Activated CD4-positive, alpha-beta T cell treated with anti-CD3 and anti-CD28 coated beads, Interleukin-2, amount 50 U/mL, for 16 hours (primary cell): Measurements from ENCODE around the gene MSRB3.
A peak's percentile ranks its signal among the peaks of the same experiment; 100 is the strongest.
"Not testable (repeated sequence)": the region's sequence is repeated elsewhere in the genome, so short reads cannot be mapped to it uniquely, and the experiment has no call there.

Source experiments
- DNase-seq: peaks from one replicate; pipeline ENCODE4 v3.0.0-alpha.2; 2020

MSRB3 gene

DNA sequence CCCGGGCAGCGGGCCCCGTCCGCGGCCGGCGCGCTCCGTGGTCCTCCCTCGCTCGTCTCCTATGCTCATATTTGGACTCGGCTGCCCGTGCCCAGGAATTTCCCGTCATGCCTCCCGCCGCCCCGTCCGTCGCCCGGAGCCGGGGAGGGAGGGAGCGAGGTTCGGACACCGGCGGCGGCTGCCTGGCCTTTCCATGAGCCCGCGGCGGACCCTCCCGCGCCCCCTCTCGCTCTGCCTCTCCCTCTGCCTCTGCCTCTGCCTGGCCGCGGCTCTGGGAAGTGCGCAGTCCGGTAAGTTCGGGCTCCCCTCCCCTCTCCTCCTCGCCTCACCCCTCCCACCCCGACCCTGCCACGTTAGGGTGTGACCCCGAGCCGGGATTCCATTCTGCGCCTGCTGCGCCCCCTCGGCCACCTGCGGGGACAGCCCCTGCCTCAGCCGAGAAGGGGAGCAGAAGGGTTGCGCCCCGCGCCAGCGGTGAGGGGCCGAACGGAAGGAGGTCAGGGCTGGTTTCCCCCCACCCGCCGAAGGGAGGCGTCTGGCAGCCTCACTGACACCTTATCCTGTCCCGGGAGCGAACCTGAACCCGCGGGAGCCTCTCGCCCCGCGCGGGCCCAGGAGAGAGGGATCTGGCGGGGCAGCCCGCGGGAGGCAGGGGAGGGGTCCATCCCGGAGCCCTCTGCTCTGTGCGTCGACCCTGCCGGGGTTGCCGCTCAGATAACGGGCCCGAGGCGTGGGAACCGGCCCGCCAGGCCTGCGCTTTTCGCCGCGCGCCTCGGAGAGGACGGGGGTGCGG, at the start of gene MSRB3:
Gene MSRB3 (plus strand): TSS at position 108 of the 793 bp plus-strand sequence. CDS start 29,897 bp downstream, outside the sequence.
- peak; percentile 14 for DNase-seq

DNA sequence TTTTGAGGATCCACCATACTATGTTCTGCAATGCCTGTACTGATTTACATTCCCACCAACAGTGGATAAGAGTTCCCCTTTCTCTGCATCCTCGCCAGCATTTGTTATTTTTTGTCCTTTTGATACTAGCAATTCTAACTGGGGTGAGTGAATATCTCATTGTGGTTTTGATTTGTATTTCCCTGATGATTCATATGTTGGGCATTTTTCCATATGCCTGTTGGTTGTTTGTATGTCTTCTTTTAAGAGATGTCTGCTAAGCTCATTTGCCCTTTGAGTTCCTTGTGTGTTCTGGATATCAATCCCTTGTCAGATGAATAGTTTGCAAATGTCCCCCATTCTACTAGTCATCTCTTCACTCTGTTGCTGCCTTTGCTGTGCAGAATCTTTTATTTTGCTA, 49.0 kb upstream of the MSRB3 start:
- DNase-seq, result no peak

DNA sequence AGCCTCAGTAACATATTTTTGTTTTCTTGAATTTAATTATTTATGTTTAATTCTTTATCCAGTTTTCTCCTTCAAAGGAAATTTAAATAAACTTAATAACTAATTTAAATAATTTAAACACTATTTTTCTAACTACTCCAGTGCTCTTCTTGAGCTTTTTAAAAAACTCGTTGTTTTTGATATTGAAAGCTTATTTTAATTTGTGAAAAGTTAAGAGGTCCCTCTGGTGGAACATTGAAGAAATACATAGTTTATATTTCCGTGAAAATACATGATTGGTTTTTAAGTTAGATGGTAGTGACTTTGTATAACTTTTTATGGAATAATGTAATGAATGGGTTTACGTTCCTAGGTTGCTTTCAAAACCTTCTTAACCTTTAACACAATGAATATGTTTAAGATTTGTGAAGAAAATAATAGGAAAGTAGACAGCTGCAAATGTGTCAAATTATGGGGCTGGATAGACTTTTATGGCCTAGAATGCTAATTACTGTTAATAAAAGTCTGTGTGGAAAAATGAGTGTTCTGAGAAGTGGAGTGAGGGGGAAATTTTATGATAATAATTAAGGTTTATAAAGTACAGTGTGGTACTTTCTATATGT, 45.9 kb upstream of the MSRB3 start:
- DNase-seq, result peak; percentile 6

- no peak for DNase-seq
Measured at GRCh38 chr12:65237153-65237552, 41.3 kb upstream of the MSRB3 start.

GRCh38 chr12:65238609-65239008, 39.9 kb upstream of the MSRB3 start:
- DNase-seq, result no peak

DNA sequence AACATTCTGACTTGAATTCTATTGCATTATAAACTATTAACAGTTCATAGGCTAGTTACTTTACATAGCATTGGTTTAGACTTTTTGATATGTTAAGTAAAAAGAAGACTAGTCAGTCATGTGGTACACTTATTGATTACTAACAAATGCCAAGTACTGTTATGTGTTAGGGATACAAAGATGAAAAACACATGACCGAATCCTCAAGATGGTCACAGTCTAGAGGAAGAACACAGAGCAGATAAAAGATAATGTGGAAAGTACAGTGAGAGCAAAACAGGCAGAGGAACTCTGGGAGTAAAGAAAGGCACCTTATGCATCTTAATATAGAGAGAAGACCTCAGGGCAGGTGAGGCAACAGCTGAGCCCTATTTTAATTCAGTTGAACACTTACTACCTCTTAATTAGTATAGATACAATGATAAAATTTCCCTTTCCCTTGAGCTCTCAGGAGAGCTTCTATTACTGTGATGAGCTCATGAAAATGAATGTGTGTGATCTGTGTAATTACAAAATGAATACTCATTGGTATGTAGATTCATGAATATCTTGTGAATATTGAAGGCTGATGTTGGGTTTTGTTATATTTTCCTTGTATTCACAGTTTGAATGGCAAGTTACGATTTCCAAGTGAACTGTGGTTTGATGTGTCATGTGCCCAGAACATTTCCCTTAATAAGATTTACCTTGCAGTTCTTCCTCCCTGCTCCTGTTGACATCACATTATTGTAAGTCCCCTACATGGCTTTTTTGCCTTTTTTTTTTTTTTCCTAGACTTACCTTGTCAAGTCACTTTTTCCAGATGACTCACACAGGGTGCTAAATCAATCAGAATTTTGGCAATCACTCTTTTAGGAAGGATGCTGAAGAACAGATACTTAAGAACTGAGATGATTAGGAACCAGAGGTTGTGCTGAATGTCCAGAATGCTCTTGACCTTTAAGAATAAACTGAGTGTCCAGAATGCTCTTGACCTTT, 29.5 kb upstream of the MSRB3 start:
- peak; percentile 72 for DNase-seq

DNA sequence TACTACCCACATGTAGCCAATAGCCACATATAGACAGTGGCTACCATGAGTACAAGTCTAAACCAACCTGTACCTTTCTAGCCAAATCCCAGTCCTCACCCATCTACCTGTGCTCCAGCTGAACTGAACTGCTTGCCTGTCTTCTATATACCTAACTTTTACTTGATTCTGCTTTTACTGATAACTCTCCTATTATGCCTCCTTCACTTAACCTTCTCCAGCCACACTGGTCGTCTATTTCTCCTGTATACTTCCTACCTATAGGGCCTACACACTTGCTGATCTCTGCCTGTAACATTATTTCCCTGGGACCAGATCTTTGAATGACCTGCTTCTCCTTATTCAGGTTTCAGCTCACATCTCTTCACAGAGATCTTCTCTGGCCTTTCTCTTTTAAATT, 26.0 kb upstream of the MSRB3 start:
- no peak for DNase-seq

- no peak for DNase-seq
Measured at GRCh38 chr12:65257986-65258385, 20.5 kb upstream of the MSRB3 start.

DNA sequence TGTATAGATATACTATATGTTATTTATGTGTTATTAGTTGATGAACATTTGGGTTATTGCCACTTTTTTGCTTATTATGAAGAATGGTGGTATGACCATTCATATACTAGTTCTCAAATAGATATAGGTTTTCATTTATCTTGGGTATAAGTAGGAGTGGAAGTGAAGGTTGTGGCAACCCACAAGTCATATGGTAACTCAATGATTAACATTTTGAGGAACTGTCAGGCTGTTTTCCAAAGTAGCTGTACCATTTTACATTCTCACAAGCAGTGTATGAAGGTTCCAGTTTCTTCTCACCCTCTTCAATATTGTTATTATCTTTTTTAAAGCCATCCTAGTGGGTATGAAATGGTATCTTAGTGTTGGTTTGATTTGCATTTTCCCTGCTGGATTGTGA, 19.0 kb upstream of the MSRB3 start:
- DNase-seq, result no peak

- no peak for DNase-seq
Measured at GRCh38 chr12:65263777-65264176, 14.7 kb upstream of the MSRB3 start.

DNA sequence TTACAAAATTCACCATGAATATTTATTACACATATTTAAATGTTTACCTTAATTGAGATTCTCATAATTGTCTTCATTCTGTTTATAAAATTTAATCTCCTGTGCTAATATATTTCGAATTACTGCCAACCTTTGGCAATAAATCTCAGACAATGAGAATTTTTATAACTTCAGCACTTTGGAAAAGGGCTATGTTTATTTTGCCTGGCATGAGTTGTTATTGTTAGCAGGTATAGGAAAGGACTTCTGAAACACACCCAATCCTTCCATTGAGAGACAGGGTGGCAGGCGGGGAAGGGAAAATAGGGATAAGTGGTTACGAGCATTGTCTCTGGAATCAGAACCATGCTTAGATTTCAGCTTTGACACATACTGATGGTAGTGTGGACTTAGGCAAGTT, 12.1 kb upstream of the MSRB3 start:
- DNase-seq, result no peak

DNA sequence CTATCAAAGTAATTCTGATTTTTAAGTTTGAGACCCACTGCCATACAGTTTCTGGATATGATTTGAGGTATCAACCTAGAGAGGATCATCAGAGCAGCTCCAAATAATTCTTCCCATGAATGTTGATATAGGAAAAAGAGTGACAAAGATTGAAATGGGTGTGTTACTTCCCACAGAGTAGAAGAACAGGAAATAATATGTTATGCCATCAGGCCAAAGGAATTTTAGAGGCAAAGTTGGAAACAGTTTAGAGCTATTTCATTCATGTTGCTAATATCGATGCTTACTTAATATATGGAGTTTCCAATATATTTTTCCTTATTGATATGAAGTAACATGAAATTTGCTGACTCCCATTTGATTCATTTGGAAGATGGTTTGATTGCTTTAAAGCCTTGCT, 8.9 kb upstream of the MSRB3 start:
- no peak for DNase-seq

- DNase-seq, result no peak
Measured at GRCh38 chr12:65274602-65275272, 3.7 kb upstream of the MSRB3 start.

DNA sequence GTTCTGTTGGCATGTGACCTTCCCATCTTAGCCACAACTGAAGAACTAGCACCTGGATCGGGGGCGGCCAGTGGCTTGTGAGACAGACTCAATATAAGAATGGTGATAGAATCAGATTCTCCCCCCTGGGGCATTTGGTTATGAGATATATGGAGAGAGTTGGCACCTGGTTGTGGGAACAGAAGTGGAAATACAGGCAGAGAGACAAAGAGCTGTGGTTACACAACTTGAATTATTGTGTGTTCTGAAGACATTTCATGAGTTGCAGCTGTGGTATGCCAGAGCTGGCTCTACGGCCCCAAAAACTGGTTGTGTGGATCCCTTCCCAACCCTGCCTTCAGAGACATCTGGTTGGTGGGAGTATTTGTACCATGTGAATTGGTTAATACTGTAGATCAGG, 2.9 kb upstream of the MSRB3 start:
- DNase-seq, result no peak

DNA sequence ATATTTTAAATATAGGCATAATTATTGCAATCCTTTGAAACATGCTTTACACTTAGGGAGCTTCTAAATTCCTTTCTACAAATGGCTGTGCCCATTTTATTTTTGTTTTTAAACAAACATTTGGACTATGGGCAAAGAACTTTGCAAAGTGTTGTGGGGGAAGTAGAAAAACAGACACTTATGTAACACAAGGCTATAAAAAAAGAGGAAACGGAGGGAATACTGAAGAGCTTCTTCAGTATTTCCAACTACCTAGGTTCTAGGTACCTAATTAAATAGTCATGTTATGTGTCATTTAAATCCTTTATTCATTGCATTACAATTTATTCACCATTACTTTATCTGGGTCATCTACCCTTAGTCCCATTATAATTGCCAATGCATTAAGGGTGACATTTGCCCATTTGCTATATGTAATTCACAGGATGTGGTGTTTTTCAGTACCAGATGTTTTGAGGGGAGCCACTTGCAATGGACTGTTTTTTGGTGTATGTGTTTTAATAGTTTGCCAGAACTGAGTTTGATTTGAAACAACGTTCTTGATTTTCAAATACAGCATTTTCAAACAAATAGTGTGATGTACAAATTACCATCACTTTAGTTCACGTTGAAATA, 1.5 kb upstream of the MSRB3 start:
- no peak for DNase-seq

DNA sequence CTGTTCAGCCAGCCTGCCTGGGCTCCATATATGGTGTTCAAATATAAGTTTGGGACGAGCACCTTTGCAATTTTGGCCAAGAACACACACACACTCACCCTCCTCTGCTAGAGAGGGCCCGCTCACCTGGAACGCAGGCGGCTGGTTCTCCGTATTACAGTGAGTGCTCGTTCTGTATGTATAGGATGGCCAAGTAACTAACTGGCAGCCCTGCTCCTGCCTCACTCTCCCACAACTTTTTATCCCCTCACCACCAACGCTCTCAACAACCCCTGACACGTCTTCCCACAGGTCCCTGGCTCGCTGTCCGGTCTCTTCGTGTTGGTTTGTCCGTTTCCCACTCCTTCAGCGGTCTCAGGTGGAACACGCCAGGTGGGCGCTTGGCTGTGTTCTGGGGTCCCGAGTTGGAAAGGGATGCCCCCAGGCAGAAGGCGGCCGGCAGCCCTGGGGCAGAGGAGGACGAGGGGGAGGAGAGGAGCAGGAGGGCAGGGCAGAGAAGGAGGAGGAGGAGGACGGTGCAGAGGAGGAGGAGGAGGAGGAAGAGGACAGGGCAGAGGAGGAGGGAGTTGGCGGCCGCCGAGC, 398 bp upstream of the MSRB3 start:
- no peak for DNase-seq

- no peak for DNase-seq
Measured at GRCh38 chr12:65279369-65280112, 1.1 kb downstream of the MSRB3 start.

- no peak for DNase-seq
Measured at GRCh38 chr12:65280306-65280705, 1.8 kb downstream of the MSRB3 start.

DNA sequence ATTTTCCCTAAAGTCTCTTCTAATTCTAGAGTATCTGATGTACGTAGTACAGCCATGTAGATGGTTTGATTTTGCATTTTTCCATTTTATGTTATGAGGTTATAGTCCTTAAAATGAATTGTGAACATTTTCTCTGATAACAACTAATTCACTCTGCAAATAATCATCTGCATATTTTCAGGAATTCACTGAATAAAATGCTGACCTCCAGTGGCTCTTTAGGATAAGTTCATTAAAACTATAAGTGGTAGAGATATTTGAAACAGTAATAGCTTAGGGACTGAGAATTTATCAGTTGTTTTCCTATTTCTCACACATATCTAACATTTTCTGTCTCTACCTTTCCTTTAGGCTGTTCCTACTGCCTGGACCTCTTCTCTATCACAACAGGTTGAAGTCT, 4.4 kb downstream of the MSRB3 start:
- no peak for DNase-seq

DNA sequence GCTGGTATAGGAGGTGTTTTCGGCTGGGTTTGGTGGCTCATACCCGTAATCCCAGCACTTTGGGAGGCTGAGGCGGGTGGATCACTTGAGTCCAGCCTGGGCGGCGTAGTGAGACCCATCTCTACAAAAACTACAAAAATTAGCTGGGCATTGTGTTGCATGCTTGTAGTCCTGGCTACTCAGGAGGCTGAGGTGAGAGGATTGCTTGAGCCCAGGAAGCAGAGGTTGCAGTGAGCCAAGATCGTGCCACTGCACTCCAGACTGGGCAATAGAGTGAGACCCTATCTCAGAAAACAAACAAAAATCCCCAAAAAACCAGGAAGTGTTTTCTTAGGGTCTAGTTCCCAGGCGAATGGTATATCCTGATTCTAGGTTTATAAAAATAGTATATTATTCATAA, 7.0 kb downstream of the MSRB3 start:
- not testable (repeated sequence) for DNase-seq

DNA sequence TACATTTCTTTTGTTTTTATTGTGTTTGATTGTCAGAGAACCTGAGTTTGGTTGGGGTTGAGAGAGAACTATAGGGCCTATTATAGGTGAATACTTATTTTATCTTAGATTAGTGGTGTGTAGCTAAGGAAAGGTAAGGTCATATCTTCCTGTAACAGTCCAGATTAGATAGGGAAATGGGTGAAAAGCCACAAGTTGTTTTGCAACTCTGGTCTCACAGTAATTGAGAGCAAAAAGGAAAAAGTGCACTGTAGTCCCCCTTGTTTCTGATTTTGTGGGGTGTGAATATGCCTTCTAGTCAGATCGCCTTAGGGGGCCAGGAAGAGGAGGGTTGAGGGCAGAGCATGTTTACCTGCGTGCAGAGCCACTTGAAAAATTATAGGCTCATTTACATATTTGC, 8.9 kb downstream of the MSRB3 start:
- DNase-seq, result no peak
